ENCODE results near the gene TUBB2A.
A peak's percentile ranks its signal among the peaks of the same experiment; 100 is the strongest.
"Not testable (repeated sequence)": the region's sequence is repeated elsewhere in the genome, so short reads cannot be mapped to it uniquely, and the experiment has no call there.

Gene TUBB2A

DNA sequence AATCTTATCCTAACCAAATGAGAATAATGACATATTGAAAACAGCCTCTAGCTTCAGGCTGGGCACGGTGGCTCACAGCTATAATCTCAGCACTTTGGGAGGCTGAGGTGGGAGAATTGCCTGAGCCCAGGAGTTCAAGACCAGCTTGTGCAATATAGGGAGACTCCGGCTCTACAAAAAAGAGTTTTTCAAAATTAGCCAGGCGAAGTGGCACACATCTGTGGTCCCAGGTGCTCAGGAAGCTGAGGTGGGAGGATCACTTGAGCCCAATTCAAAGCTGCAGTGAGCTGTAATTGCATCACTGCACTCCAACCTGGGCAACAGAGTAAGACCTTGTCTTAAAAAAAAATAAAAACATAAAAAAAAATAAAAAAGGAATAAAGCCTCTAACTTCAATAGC is 4.7 kb downstream of the TUBB2A start:
- no peak for DNase-seq

DNA sequence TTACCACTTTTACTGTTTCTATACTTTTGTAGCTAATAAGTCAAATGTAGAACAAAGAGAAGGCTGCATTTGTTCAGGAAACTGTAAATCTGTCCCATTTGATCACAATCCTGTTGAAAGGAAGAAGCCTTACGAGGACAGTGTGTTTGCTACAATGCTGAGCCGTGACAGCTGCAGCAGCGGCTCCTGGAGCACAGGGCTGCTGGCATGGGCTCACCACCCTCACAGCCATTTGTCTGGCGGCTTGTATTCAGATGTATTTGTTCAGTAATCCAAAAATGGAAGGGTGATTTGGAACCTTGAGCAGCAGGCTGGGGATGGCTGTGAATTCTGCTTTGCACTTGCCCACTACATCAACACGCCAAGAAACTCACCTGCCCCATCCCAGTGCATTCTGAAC is 5.7 kb downstream of the TUBB2A start:
- DNase-seq, result no peak

DNA sequence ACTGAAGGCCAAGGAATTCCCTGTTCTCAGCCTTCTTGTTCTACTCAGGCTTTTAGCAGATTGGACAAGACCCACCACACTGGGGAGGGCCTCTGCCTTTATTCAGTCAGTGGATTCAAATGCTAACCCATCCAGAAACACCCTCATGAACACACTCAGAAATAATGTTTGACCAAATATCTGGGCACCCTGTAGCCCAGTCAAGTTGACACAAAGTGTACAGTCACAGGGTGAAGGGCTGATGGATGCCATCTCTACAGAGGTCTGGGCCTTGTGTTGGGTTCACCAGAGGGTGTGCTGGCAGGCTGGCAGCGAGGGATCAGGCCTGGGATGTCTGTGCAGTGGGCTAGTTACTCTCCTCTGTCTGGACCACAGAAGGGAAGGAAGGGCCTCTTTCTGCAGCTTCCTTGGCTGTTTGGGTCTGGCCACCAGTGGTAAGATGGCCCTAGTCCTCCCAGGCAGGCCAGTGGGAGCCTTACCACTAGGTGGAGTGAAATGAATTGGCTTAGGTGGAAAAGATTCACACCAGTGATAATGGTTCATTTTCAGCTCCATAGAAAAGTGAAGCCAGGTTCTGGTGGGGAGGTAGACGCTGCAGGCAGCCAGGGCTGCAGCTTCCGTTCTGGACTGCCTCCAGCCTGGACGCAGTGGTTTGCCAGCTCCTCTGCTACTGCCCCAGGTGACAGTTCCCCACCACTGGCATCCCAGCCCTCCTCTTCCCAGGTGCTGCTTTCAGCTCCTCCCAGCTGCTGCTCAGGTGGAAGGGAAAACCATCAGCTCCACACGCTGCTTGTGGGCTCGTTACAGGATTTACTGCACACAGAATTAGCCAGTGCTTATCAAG is 9.2 kb downstream of the TUBB2A start:
- DNase-seq, result no peak

DNA sequence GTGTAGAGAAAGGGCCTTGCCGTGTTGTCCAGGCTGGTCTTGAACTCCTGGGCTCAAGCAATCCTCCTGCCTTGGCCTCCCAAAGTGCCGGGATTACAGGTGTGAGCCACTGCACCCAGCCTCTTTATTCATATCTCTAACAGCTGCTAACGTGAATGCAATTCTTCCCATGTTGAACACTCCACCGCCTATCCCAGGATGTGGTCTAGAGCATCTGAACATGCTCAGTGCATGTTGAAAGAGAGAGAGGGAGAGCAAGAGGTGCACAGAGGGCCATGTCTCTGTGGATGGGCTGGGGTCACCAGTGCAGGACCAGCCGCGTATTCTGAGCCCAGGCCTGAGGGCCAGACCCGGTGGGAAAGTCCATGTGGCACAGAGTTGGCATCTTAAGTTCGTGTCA is 12.8 kb downstream of the TUBB2A start:
- DNase-seq, result no peak

DNA sequence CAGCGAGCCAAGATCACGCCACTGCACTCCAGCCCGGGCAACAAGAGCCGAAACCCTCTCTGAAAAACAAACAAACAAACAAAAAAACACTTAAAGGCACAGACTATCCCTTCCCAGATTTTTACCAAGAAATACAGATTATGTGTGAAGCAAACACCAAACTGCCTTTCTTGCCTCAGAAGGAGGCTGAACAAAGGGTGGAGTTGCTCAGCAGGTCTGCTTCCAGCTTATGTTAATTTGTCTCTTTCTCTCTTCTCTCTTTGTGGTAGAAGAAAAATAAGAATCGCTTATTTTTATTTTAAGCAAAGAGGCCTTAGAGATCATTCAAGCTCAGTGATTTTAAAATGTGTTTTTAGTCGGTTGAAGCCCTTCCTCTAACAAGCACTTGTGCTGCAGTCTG is 14.2 kb downstream of the TUBB2A start:
- DNase-seq, result no peak

DNA sequence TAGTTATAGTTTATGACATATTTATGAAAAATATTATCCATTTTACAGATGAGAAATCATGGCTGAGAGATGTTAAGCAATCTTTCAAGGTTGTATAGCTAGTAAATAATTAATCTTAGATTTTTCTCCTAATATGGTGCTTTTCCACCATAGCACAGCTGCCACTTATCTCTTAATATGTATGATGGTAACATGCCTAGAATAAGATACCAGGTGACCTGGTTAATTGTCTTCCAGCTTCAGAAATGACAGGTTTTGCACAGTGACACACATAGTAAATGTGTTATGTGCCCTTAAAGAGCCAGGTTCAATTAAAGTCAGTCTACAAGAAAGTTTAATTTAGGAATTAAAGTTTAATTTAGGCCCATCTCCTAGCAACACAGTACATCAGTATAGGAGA is 14.8 kb downstream of the TUBB2A start:
- no peak for DNase-seq

DNA sequence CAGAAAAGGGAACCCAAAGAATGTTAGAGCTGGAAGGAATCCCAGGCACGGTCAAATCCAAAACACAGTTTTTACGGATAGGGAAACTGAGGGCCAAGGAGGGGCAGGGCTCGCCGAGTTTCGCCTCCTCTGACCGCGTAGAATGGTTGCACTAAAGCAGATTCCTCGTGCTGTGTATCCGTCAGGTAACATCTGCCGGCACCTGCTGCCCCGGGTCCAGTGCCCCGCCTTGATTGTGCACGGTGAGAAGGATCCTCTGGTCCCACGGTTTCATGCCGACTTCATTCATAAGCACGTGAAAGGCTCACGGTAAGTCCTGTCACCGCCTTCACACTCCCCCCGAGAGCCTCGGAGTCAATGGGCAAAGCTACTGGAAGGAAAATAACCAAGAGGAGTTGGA is 17.1 kb downstream of the TUBB2A start:
- no peak for DNase-seq

DNA sequence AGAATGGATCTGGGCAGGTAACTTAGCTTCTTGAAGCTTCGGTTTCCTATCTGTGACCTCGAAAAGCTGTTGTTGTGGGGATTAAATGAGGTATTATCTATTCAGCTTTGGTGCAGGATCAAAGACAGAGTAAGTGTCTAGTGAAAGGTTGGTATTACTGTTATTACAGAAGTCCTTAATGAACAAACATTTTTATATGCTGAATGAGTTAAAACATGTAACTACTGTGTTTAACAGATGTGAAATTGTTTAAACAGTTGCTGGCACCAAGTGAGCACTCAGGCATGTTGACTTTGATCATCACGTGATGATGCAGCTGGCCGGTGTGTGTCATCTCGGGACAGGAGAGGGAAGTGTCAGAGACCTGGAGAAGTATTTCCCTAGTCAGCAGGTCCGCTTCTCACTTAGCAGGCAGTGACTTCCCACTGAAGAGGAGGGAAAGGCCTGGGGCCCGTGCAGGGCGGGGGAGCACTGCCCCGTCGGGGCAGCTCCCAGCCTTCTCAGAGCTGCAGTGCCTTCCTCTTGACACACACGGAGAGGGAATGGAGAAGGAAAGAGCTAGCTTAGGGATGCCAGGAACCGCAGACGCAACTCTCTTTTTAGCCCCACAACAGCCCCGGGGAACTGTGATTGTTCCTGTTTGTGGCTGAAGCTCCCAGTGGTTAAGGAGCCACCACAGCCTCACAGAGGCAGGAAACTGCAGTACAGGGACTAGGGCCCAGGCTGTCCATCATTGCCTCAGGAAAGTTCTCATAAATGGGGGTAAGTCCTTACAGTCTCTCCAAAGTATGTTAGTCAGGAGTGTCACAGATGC is 18.0 kb downstream of the TUBB2A start:
- DNase-seq, result no peak

DNA sequence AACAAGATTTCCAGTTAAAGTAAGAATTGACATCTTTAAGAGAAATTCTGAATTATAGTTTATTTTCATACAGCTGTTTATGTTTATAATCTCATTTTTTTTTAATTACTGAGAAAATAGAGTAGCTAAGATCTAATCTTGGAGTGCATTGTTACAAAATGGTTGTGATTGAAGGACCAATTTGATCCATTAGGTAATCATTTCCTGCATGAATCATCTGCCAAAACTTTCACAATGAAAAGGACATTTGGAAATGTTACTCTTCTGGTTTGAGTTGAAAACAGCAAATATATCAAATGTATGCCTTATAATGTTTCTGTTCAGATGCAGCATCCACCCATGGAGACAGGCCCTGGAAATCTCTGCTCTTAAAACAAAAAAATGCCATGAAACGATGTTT is 19.0 kb downstream of the TUBB2A start:
- DNase-seq, result no peak

DNA sequence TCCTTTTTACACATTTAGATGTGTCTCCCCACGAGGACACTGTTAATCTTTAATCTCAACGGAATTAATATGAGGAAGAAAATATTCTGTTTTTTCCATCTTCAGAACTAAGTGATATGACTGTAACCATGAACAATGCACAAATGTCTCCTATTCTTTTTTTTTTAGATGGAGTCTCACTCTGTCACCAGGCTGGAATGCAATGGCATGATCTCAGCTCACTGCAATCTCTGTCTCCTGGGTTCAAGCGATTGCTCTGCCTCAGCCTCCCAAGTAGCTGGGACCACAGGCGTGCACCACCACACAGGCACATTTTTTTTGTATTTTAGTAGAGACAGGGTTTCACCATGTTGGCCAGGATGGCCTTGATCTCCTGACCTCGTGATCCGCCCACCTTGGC is 19.5 kb downstream of the TUBB2A start:
- not testable (repeated sequence) for DNase-seq

DNA sequence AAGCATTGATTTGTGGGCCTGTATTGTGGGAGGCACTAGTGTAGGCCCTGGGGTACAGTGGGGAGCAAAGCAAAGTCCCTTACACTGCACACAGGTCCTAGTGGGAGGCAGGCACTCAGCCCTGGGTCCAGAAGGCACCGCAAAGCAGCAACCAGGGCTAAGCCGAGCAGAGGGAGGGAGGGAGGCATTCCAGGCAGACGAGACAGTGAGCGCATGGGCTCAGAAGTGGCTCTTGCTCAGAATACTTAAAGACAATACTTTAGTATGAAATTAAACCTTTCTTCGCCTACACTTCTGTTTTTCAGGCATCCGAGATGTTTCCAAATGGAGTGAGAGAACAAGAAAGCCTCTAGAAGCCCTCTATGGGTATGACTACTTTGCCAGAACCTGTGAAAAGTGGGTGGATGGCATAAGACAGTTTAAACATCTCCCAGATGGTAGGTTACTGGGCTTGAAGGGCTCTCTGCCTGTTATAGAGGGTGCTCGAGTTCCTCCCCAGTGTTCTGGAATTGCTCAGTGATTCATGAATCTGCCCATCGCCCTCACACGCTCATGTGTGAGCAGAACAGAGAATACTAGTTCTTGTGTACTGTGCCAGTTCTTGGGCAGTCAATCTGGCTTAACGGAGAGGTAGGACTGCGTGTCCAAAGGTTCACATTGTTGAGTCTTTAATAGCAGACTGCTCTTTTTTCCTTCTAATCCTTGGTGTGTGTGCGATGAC is 20.1 kb downstream of the TUBB2A start:
- DNase-seq, result no peak

DNA sequence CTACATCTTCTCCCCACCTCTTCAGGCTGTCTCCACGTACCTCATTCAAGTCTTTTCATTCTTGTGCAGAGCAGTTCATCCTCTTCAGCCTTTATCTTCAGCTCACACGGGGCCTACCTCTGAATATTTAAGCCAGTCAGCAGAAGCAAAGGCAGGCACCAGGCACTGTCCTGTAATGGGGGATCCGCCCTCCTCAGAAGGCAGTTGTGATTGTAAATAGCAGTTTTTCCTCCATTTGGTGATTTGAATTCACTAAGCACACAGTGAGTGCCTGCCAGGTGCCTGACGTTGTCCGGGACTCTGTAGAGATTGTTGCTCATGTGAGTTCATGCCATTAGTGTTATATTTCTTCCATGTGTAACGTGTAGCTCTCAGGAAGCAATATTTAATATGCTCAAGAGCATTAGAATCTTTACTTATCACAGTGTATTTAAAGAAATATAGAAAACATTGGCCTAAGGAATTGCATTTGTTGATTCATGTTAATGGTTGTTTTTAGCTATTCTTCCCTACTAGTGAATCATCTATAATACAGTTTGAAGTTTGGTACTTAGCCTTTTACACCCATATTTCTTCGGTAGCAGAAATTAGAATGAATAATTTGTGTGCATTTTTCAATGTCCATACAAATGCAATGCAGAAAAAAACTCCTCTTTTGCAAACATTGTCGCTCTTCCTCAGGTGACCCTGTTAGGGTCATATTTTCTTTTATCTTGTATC is 20.9 kb downstream of the TUBB2A start:
- DNase-seq, result no peak

DNA sequence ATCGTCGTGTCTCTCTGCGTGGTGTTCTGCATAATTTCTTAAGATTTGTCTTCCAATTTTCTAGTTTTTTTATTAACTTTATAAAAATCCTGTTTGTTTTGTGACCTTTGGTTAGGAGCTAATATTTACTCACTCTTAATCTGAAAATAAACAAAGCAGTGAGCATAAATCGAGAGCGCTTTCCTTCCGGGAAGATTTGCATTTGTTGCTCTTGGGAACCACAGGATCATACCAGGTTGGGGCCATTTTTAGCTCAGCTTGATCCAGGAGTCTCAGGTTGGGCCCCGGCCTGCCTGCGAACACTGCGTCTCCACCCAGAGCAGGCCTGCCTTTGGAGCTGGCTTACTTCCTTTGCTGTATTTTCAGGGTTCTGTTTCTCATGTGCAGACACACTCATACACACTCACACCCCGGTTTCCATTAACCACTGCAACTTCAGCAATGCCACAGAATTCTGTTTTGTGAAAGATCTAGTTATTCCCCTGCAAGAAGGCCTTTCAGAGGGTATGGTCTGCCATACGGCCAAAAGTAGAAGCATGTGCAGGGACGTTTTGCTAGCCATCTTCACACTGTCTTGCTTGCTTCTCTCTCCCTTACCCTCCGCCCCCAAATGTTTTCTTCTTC is 21.6 kb downstream of the TUBB2A start:
- DNase-seq, result no peak

DNA sequence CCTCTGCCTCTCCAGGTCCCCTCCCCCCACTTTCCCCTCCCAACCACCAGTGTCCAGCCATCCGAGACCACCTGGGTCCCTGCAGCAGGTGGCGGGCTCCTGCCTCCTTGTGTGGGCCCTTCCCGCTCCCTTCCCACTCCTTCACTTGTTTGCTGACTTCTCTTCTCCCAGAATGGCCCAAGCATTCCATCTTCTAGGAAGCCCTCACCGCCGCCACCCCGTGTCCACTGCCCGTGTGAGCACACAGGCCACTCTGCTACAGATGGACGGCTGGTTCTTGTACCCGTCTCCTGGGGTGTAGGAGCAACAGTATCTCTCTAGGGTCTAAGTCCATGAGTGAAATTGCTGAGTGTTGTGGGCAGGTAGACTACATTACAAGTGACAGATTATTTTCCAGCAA is 23.8 kb downstream of the TUBB2A start:
- DNase-seq, result no peak

DNA sequence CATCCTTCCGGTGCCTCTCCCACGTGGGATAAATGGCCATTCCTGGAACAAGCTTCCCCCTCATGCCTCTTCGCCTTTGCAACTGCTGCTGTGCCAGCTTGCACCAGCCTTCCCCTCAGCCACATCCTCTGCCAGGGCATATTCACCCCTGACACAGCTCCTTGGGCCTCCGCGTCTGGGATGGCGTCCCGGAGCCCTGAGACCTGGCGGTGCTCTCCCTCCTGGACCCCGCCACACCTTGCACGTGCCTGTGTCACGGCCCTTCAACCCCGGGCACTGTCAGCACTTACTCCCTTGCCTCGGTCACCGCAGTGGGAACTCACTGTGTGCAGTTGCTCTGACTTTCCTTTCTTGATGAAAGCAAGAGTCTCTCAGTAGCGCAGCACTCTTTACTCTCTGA is 25.6 kb downstream of the TUBB2A start:
- no peak for DNase-seq

DNA sequence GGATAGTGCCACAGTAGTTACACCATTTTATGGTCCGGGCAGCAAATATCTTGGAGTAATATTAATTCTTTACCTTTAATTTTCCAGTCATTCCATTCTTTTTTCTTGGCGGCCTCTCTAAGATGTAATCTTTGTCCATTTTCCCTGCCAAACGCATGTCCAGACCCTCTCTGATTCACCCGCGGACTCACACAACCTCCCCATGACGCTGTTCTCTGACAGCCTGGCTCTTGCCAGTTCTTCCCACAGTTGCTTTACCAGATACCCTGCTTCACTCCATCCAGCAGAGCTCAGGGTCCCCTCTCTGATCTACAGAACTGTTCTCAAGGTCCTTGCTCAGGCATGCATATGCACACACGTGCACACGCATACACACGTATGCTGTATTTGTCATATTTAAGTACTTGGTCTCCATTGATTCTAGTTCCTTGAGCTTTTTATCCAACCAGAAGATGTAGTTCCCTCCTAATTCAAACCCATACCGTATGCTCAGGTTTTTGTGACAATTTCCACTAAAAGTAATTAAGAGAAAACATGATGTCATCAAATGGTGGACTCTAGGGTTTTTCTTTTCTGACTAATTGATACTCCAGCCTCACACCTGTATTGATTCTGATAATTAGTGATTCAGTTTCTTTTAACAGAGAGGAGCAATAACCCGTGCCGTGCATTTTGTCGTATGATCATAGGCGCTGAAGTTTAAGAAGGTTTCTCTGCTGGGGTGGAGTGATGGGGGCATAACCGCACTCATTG is 28.8 kb downstream of the TUBB2A start:
- no peak for DNase-seq

DNA sequence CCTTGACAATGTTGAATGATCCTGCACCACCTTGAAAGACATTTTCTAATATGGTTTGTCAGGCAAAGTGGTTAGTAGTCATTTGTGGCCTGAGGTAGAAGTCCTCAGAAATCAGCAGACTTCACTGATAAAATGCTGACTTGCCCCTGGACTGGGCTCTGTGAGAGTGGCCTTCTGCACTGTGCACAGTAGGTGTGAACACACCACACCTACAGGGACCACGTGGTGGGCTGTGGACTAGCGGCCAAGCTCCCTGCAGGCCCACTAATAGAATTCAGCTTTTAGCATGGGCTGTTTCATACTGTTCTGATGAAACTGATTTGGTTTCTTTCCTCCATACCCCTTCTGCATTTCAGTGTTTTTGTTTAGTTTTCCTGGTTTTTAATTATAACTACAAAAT is 31.5 kb downstream of the TUBB2A start:
- no peak for DNase-seq

DNA sequence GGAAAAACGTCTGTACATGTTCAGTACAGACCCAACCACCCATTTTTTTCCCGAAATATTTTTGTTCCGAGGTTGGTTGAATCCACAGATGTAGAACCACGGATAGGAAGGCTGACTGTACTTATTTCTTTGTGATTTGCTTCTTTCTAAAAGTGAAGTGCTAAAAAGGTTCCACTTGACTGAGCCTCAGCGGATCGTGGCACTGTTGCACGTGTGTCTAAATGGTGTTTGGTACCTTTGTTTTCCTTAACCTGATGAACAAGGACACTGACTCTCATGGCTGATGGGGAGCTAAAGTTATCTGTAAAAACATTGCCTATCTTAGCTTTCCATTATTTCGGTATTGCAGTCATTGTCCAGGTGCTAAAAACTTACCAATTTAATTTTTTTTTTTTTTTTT is 32.7 kb downstream of the TUBB2A start:
- DNase-seq, result no peak

DNA sequence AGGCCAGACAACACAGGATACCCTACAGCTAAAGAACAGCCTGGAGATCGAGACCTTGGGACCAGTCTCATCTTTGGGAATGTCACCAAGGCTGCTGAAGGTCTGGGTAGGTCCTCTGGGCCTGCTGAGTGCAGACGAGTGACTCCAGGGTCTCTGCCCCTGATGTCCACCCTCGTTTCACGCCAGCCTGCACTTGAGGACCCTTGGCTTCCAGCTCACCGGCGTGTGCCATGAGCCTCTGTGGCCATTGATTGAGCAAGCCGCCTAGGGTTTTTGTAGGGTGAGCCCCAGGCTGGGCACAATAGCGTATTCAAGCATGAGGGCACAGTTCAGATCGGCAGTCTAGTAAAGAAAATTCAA is 34.5 kb downstream of the TUBB2A start:
- no peak for DNase-seq

DNA sequence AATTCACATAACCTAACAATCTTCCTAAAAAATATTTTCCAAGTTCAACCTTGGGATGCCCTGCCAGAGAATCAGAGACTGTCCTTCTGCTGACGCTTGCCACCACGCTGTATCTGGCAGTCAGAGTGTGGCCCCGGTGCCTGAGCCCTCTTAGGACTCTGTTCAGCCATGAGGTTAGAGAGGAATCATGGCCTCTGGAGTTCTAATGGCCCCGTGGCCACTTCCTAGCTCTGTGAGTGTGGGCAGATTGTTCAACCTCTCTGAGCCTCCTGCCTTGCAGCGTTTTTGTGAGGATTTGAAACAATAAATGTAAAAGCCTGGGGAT is 36.6 kb downstream of the TUBB2A start:
- DNase-seq, result no peak

DNA sequence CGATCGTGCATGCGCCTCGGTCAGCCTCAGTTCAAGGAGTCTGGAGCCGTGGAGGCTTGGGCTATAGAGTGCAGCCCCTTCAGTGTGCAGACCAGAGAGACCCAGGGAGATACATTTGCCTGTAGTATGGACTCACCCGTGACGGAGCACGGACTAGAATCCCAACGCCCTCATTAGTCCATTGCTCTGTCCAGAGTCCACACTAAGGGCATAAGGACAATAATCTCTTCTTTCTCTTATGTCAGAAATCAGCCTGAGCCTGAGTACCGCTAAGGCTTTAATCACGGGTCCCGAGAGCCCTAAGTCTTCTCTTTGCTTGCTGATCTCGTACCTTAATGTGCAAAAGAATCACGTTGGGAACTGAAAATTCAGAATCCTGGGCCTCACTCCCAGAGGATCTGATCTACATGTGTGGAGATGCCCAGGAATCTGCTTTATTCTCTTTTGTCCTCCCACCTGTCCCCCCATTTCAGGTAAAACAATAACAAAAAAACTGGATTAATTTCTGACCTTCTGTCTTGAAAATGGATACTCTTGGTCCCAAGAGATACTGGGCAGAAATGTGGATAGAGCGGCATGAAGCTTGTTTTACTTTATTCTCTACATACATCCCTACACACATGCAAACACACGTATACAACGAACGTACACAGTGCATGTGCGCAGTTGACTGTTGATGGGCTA is 38.2 kb downstream of the TUBB2A start:
- DNase-seq, result peak in 1 of 5 experiments; percentile 16
